SK-N-SH (cell line): Measurements from ENCODE around the gene UNC5CL.

ENCODE experiments used
- CTCF ChIP-seq: fragments of 200-600 bp; sonication (generic); IDR thresholded peaks from 2 replicates; pipeline ENCODE4 v1.6.1; 2017; ENCODE audit warnings: antibody characterized with exemption, mild to moderate bottlenecking, moderate library complexity
- EZH2phosphoT487 ChIP-seq: fragments of 200-600 bp; sonication (generic); IDR thresholded peaks from 2 replicates; pipeline ENCODE4 v1.6.1; 2017; ENCODE audit warnings: low read depth, mixed run types, mild to moderate bottlenecking, antibody characterized with exemption, moderate library complexity, borderline replicate concordance
- FOSL2 ChIP-seq: IDR thresholded peaks from 2 replicates; pipeline ENCODE4 v1.4.0; 2012; ENCODE audit warnings: low read depth, mild to moderate bottlenecking, moderate library complexity, borderline replicate concordance
- GABPA ChIP-seq: IDR thresholded peaks from 2 replicates; pipeline ENCODE4 v1.4.0; 2012; ENCODE audit warnings: low read depth, mild to moderate bottlenecking
- JUND ChIP-seq: IDR thresholded peaks from 2 replicates; pipeline ENCODE4 v1.4.0; 2012
- MAX ChIP-seq: IDR thresholded peaks from 2 replicates; pipeline ENCODE4 v1.4.0; 2012; ENCODE audit warnings: low read depth
- POLR2AphosphoS5 ChIP-seq: IDR thresholded peaks from 2 replicates; pipeline ENCODE4 v1.6.1; 2012; ENCODE audit warnings: low read depth, low read length
- RAD21 ChIP-seq: IDR thresholded peaks from 2 replicates; pipeline ENCODE4 v1.6.1; 2012; ENCODE audit warnings: mild to moderate bottlenecking, low read length
- RCOR1 ChIP-seq: fragments of 150-350 bp; IDR thresholded peaks from 2 replicates; pipeline ENCODE4 v1.6.1; 2017; ENCODE audit warnings: antibody characterized with exemption, low read length
- SIN3A ChIP-seq: IDR thresholded peaks from 2 replicates; pipeline ENCODE4 v1.6.1; 2012; ENCODE audit warnings: low read depth, mild to moderate bottlenecking, low read length, moderate library complexity, borderline replicate concordance
- TAF1 ChIP-seq: IDR thresholded peaks from 2 replicates; pipeline ENCODE4 v1.6.1; 2012; ENCODE audit warnings: low read depth, mild to moderate bottlenecking, low read length, moderate library complexity, borderline replicate concordance
- USF2 ChIP-seq: fragments of 150-350 bp; IDR thresholded peaks from 2 replicates; pipeline ENCODE4 v1.6.1; 2017; ENCODE audit warnings: antibody characterized with exemption, low read length, low read depth, borderline replicate concordance
- YY1 ChIP-seq: IDR thresholded peaks from 2 replicates; pipeline ENCODE4 v1.4.0; 2012; ENCODE audit warnings: low read depth, mild to moderate bottlenecking

GRCh38 chr6:41061196-41061726 is 22.2 kb upstream of the UNC5CL start:
- TF ChIP-seq MAX: no peak
- TF ChIP-seq POLR2AphosphoS5: no peak
- no peak for TF ChIP-seq SIN3A
- TF ChIP-seq GABPA: no peak
- TF ChIP-seq CTCF: no peak
- TF ChIP-seq RAD21: no peak
- TF ChIP-seq RCOR1: no peak
- no peak for TF ChIP-seq TAF1
- TF ChIP-seq EZH2phosphoT487: no peak
- TF ChIP-seq FOSL2: no peak
- TF ChIP-seq JUND: no peak
- no peak for TF ChIP-seq YY1
- TF ChIP-seq USF2: no peak
